ENCODE data around the gene CEP85. TPM values are rescaled to one million over a fixed set of nuclear protein-coding genes. Genes with fewer than 3 reads are reported as not detected.

The CEP85 gene
- total and polyA plus RNA-seq, 10 of the 15 experiments (the other 5 are each of a cell fraction or from before 2014, with no cell fraction given), result 8.4 to 26.8 (median 21.5) TPM

Other genes starting within 250 kb of the CEP85 start
Only the 7 nearest of the 19 such genes appear.
- gene C1orf232, start 65.2 kb upstream of the CEP85 start, total RNA-seq (2014; rRNA removed), result not detected in 2 replicates
- gene C1orf232, start 65.2 kb upstream of the CEP85 start, total RNA-seq (2014; rRNA removed; fragmentation: Illumina TruSeq; extraction: Trizol), result not detected in 2 replicates
- not detected in 2 replicates for gene C1orf232, start 65.2 kb upstream of the CEP85 start, total RNA-seq (2021)
- not detected in 2 replicates for gene C1orf232, start 65.2 kb upstream of the CEP85 start, polyA plus RNA-seq (2011; rRNA removed)
- gene C1orf232, start 65.2 kb upstream of the CEP85 start, polyA plus RNA-seq (2014; fragmentation: Illumina TruSeq; extraction: Trizol), result not detected in 2 replicates
- not detected for gene C1orf232, start 65.2 kb upstream of the CEP85 start, polyA plus RNA-seq (2014; fragmentation: Nextera tagmentation; extraction: Ambion mirVana)
- not detected in 2 replicates for gene C1orf232, start 65.2 kb upstream of the CEP85 start, polyA plus RNA-seq (2014; rRNA removed)
- gene C1orf232, start 65.2 kb upstream of the CEP85 start, polyA plus RNA-seq (2016; fragmentation: Nextera tagmentation; extraction: Ambion mirVana), result not detected
- gene ZNF593, start 64.3 kb upstream of the CEP85 start, total RNA-seq (2014; rRNA removed), result 87.5 and 105 TPM in 2 replicates
- 20.8 and 22.8 TPM in 2 replicates for gene ZNF593, start 64.3 kb upstream of the CEP85 start, total RNA-seq (2014; rRNA removed; fragmentation: Illumina TruSeq; extraction: Trizol)
- 59.2 and 60.2 TPM in 2 replicates for gene ZNF593, start 64.3 kb upstream of the CEP85 start, total RNA-seq (2021)
- 20.8 and 41.9 TPM in 2 replicates for gene ZNF593, start 64.3 kb upstream of the CEP85 start, polyA plus RNA-seq (2011; rRNA removed)
- 2.8 and 15.1 TPM in 2 replicates for gene ZNF593, start 64.3 kb upstream of the CEP85 start, polyA plus RNA-seq (2014; fragmentation: Illumina TruSeq; extraction: Trizol)
- 10 to 100 TPM in 1 of 2 experiments, 1 to 10 TPM in 1; 7.7 to 20.1 TPM for gene ZNF593, start 64.3 kb upstream of the CEP85 start, polyA plus RNA-seq (2014; fragmentation: Nextera tagmentation; extraction: Ambion mirVana)
- 133 and 156 TPM in 2 replicates for gene ZNF593, start 64.3 kb upstream of the CEP85 start, polyA plus RNA-seq (2014; rRNA removed)
- 100 to 1,000 TPM; 103 to 110 TPM for gene ZNF593, start 64.3 kb upstream of the CEP85 start, polyA plus RNA-seq (2016; fragmentation: Nextera tagmentation; extraction: Ambion mirVana)
- gene ZNF593OS, start 62.4 kb upstream of the CEP85 start, total RNA-seq (2014; rRNA removed), result 0.23 TPM in 1 of 2 replicates, not detected in the other
- not detected in 2 replicates for gene ZNF593OS, start 62.4 kb upstream of the CEP85 start, total RNA-seq (2014; rRNA removed; fragmentation: Illumina TruSeq; extraction: Trizol)
- gene ZNF593OS, start 62.4 kb upstream of the CEP85 start, total RNA-seq (2021), result not detected in 2 replicates
- not detected in 2 replicates for gene ZNF593OS, start 62.4 kb upstream of the CEP85 start, polyA plus RNA-seq (2011; rRNA removed)
- gene ZNF593OS, start 62.4 kb upstream of the CEP85 start, polyA plus RNA-seq (2014; fragmentation: Illumina TruSeq; extraction: Trizol), result not detected in 2 replicates
- gene ZNF593OS, start 62.4 kb upstream of the CEP85 start, polyA plus RNA-seq (2014; fragmentation: Nextera tagmentation; extraction: Ambion mirVana), result under 1 TPM in 1 of 2 experiments, not detected in 1; 0.16 TPM
- gene ZNF593OS, start 62.4 kb upstream of the CEP85 start, polyA plus RNA-seq (2014; rRNA removed), result not detected in 2 replicates
- 1 to 10 TPM in 1 of 2 experiments, under 1 TPM in 1; 0.96 to 1.7 TPM for gene ZNF593OS, start 62.4 kb upstream of the CEP85 start, polyA plus RNA-seq (2016; fragmentation: Nextera tagmentation; extraction: Ambion mirVana)
- 0.87 and 1.2 TPM in 2 replicates for gene CNKSR1, start 56.7 kb upstream of the CEP85 start, total RNA-seq (2014; rRNA removed)
- 0.37 and 0.40 TPM in 2 replicates for gene CNKSR1, start 56.7 kb upstream of the CEP85 start, total RNA-seq (2014; rRNA removed; fragmentation: Illumina TruSeq; extraction: Trizol)
- gene CNKSR1, start 56.7 kb upstream of the CEP85 start, total RNA-seq (2021), result 1.1 TPM in 2 replicates
- 0.90 and 1.1 TPM in 2 replicates for gene CNKSR1, start 56.7 kb upstream of the CEP85 start, polyA plus RNA-seq (2011; rRNA removed)
- gene CNKSR1, start 56.7 kb upstream of the CEP85 start, polyA plus RNA-seq (2014; fragmentation: Illumina TruSeq; extraction: Trizol), result 0.11 and 0.82 TPM in 2 replicates
- under 1 TPM; 0.06 to 0.15 TPM for gene CNKSR1, start 56.7 kb upstream of the CEP85 start, polyA plus RNA-seq (2014; fragmentation: Nextera tagmentation; extraction: Ambion mirVana)
- 1.2 and 1.5 TPM in 2 replicates for gene CNKSR1, start 56.7 kb upstream of the CEP85 start, polyA plus RNA-seq (2014; rRNA removed)
- gene CNKSR1, start 56.7 kb upstream of the CEP85 start, polyA plus RNA-seq (2016; fragmentation: Nextera tagmentation; extraction: Ambion mirVana), result under 1 TPM; 0.33 to 0.95 TPM
- not detected in 2 replicates for gene CATSPER4, start 43.6 kb upstream of the CEP85 start, total RNA-seq (2014; rRNA removed)
- gene CATSPER4, start 43.6 kb upstream of the CEP85 start, total RNA-seq (2014; rRNA removed; fragmentation: Illumina TruSeq; extraction: Trizol), result not detected in 2 replicates
- 0.13 TPM in 1 of 2 replicates, not detected in the other for gene CATSPER4, start 43.6 kb upstream of the CEP85 start, total RNA-seq (2021)
- gene CATSPER4, start 43.6 kb upstream of the CEP85 start, polyA plus RNA-seq (2011; rRNA removed), result not detected in 2 replicates
- not detected in 2 replicates for gene CATSPER4, start 43.6 kb upstream of the CEP85 start, polyA plus RNA-seq (2014; fragmentation: Illumina TruSeq; extraction: Trizol)
- gene CATSPER4, start 43.6 kb upstream of the CEP85 start, polyA plus RNA-seq (2014; fragmentation: Nextera tagmentation; extraction: Ambion mirVana), result not detected
- not detected in 2 replicates for gene CATSPER4, start 43.6 kb upstream of the CEP85 start, polyA plus RNA-seq (2014; rRNA removed)
- gene CATSPER4, start 43.6 kb upstream of the CEP85 start, polyA plus RNA-seq (2016; fragmentation: Nextera tagmentation; extraction: Ambion mirVana), result not detected
- 42.6 and 52.9 TPM in 2 replicates for gene SH3BGRL3, start 45.9 kb downstream of the CEP85 start, total RNA-seq (2014; rRNA removed)
- 45.9 and 46.9 TPM in 2 replicates for gene SH3BGRL3, start 45.9 kb downstream of the CEP85 start, total RNA-seq (2014; rRNA removed; fragmentation: Illumina TruSeq; extraction: Trizol)
- 111 and 116 TPM in 2 replicates for gene SH3BGRL3, start 45.9 kb downstream of the CEP85 start, total RNA-seq (2021)
- gene SH3BGRL3, start 45.9 kb downstream of the CEP85 start, polyA plus RNA-seq (2011; rRNA removed), result 26.3 and 39.7 TPM in 2 replicates
- 95.2 and 135 TPM in 2 replicates for gene SH3BGRL3, start 45.9 kb downstream of the CEP85 start, polyA plus RNA-seq (2014; fragmentation: Illumina TruSeq; extraction: Trizol)
- gene SH3BGRL3, start 45.9 kb downstream of the CEP85 start, polyA plus RNA-seq (2014; fragmentation: Nextera tagmentation; extraction: Ambion mirVana), result 100 to 1,000 TPM; 121 to 129 TPM
- 42.3 and 57.1 TPM in 2 replicates for gene SH3BGRL3, start 45.9 kb downstream of the CEP85 start, polyA plus RNA-seq (2014; rRNA removed)
- 100 to 1,000 TPM; 344 to 390 TPM for gene SH3BGRL3, start 45.9 kb downstream of the CEP85 start, polyA plus RNA-seq (2016; fragmentation: Nextera tagmentation; extraction: Ambion mirVana)
- 8.1 and 8.5 TPM in 2 replicates for gene UBXN11, start 72.4 kb downstream of the CEP85 start, total RNA-seq (2014; rRNA removed)
- 5.7 and 6.2 TPM in 2 replicates for gene UBXN11, start 72.4 kb downstream of the CEP85 start, total RNA-seq (2014; rRNA removed; fragmentation: Illumina TruSeq; extraction: Trizol)
- gene UBXN11, start 72.4 kb downstream of the CEP85 start, total RNA-seq (2021), result 16.8 and 19.3 TPM in 2 replicates
- gene UBXN11, start 72.4 kb downstream of the CEP85 start, polyA plus RNA-seq (2011; rRNA removed), result 7.6 and 10.8 TPM in 2 replicates
- 3.5 and 8.1 TPM in 2 replicates for gene UBXN11, start 72.4 kb downstream of the CEP85 start, polyA plus RNA-seq (2014; fragmentation: Illumina TruSeq; extraction: Trizol)
- gene UBXN11, start 72.4 kb downstream of the CEP85 start, polyA plus RNA-seq (2014; fragmentation: Nextera tagmentation; extraction: Ambion mirVana), result 1 to 10 TPM in 1 of 2 experiments, under 1 TPM in 1; 0.32 to 1.2 TPM
- gene UBXN11, start 72.4 kb downstream of the CEP85 start, polyA plus RNA-seq (2014; rRNA removed), result 24.3 and 26.5 TPM in 2 replicates
- gene UBXN11, start 72.4 kb downstream of the CEP85 start, polyA plus RNA-seq (2016; fragmentation: Nextera tagmentation; extraction: Ambion mirVana), result 10 to 100 TPM; 27.7 to 34.4 TPM